Mesenchymal stem cell (in vitro differentiated cells and primary cell): ENCODE measurements around the gene SEMA3A.
A peak's percentile ranks its signal among the peaks of the same experiment; 100 is the strongest.

Source experiments
- DNase-seq: peaks from one replicate; pipeline ENCODE4 v3.0.0-alpha.2; 2013
- H2AFZ ChIP-seq: one replicate; pipeline ENCODE4 v1.6.1; 2013; ENCODE audit warnings: low read depth, mild to moderate bottlenecking, control low read depth, inconsistent platforms, low read length, moderate library complexity
- H2AK5ac ChIP-seq: 2 replicates; pipeline ENCODE4 v1.6.1; 2013; ENCODE audit warnings: low read length, moderate library complexity, mild to moderate bottlenecking, inconsistent platforms; ENCODE audit not compliant: severe bottlenecking
- H2BK120ac ChIP-seq: one replicate; pipeline ENCODE4 v1.6.1; 2013; ENCODE audit warnings: low read depth, mild to moderate bottlenecking, inconsistent platforms, low read length, moderate library complexity
- H2BK12ac ChIP-seq, 2 experiments: one replicate each; pipeline ENCODE4 v1.6.1; 2013; ENCODE audit warnings: inconsistent platforms in 2 of 2, low read length in 2 of 2, mild to moderate bottlenecking in 2 of 2, moderate library complexity in 2 of 2, control low read depth in 1 of 2
- H2BK15ac ChIP-seq: one replicate; pipeline ENCODE4 v1.6.1; 2013; ENCODE audit warnings: mild to moderate bottlenecking, low read depth, inconsistent platforms; ENCODE audit not compliant: poor library complexity, severe bottlenecking
- H2BK5ac ChIP-seq: 2 replicates; pipeline ENCODE4 v1.6.1; 2013; ENCODE audit warnings: low read depth, mild to moderate bottlenecking, low read length, control low read depth, inconsistent platforms; ENCODE audit not compliant: poor library complexity, severe bottlenecking
- H3K14ac ChIP-seq, 2 experiments: one replicate each; pipeline ENCODE4 v1.6.1; 2013; ENCODE audit warnings: inconsistent platforms in 2 of 2, low read length in 2 of 2, control low read depth in 1 of 2, mild to moderate bottlenecking in 1 of 2, moderate library complexity in 1 of 2
- H3K18ac ChIP-seq, 2 experiments: one replicate each; pipeline ENCODE4 v1.6.1; 2013; ENCODE audit warnings: inconsistent platforms in 2 of 2, low read length in 2 of 2, control low read depth in 1 of 2, low read depth in 1 of 2, mild to moderate bottlenecking in 1 of 2
- H3K23ac ChIP-seq, 2 experiments: one replicate each; pipeline ENCODE4 v1.6.1; 2013; ENCODE audit warnings: inconsistent platforms in 2 of 2, low read length in 2 of 2, mild to moderate bottlenecking in 2 of 2, moderate library complexity in 2 of 2, control low read depth in 1 of 2
- H3K27ac ChIP-seq: 2 replicates; pipeline ENCODE4 v1.5.1; 2013; ENCODE audit warnings: mild to moderate bottlenecking, moderate library complexity, low read length, control low read depth, inconsistent platforms; ENCODE audit not compliant: poor library complexity, severe bottlenecking
- H3K27me3 ChIP-seq, 2 experiments: 2 replicates each; pipeline versions ENCODE4 v1.6.1 to v1.7.0; 2013; ENCODE audit warnings: low read length in 2 of 2, mild to moderate bottlenecking in 2 of 2, moderate library complexity in 2 of 2, control low read depth in 1 of 2, inconsistent platforms in 1 of 2; ENCODE audit not compliant: control insufficient read depth in 1 of 2, insufficient read depth in 1 of 2
- H3K36me3 ChIP-seq, 2 experiments: 2 replicates each; pipeline versions ENCODE4 v1.6.1 to v1.7.0; 2013; ENCODE audit warnings: low read length in 2 of 2, control low read depth in 1 of 2, inconsistent platforms in 1 of 2, low read depth in 1 of 2, mild to moderate bottlenecking in 1 of 2; ENCODE audit not compliant: insufficient read depth in 2 of 2, control insufficient read depth in 1 of 2
- H3K4ac ChIP-seq, 2 experiments: one replicate each; pipeline ENCODE4 v1.6.1; 2013; ENCODE audit warnings: inconsistent platforms in 2 of 2, low read length in 2 of 2, mild to moderate bottlenecking in 2 of 2, moderate library complexity in 2 of 2, control low read depth in 1 of 2, low read depth in 1 of 2
- H3K4me1 ChIP-seq: 2 replicates; pipeline ENCODE4 v1.6.1; 2013; ENCODE audit warnings: low read depth, low read length, control low read depth; ENCODE audit not compliant: control insufficient read depth, insufficient read depth
- H3K4me2 ChIP-seq: 2 replicates; pipeline ENCODE4 v1.6.1; 2013; ENCODE audit warnings: low read length, mild to moderate bottlenecking, inconsistent platforms; ENCODE audit not compliant: poor library complexity, severe bottlenecking
- H3K4me3 ChIP-seq, 2 experiments: 2 replicates each; pipeline versions ENCODE4 v1.5.1 to v1.7.0; 2013; ENCODE audit warnings: low read length in 2 of 2, mild to moderate bottlenecking in 2 of 2, control low read depth in 1 of 2, low read depth in 1 of 2; ENCODE audit not compliant: insufficient read depth in 1 of 2
- H3K79me1 ChIP-seq: replicated peaks from 2 replicates; pipeline ENCODE4 v1.6.1; 2013; ENCODE audit warnings: mild to moderate bottlenecking, control low read depth, low read length, inconsistent platforms; ENCODE audit not compliant: poor library complexity, severe bottlenecking
- H3K9ac ChIP-seq: 2 replicates; pipeline ENCODE4 v1.7.0; 2013; ENCODE audit warnings: mild to moderate bottlenecking, low read length, moderate library complexity
- H3K9me3 ChIP-seq: 2 replicates; pipeline ENCODE4 v1.7.0; 2013; ENCODE audit warnings: mild to moderate bottlenecking, low read length; ENCODE audit not compliant: control insufficient read depth
- H4K8ac ChIP-seq: one replicate; pipeline ENCODE4 v1.6.1; 2013; ENCODE audit warnings: inconsistent platforms, mild to moderate bottlenecking, low read length, moderate library complexity
- H4K91ac ChIP-seq: one replicate; pipeline ENCODE4 v1.6.1; 2013; ENCODE audit warnings: mild to moderate bottlenecking, low read length, inconsistent platforms
- WGBS: methylation state at CpG from one replicate; pipeline ENCODE4 v1.1.7; 2013; ENCODE audit warnings: mixed read lengths; 5-methylcytosine and 5-hydroxymethylcytosine counted together

SEMA3A gene

DNA sequence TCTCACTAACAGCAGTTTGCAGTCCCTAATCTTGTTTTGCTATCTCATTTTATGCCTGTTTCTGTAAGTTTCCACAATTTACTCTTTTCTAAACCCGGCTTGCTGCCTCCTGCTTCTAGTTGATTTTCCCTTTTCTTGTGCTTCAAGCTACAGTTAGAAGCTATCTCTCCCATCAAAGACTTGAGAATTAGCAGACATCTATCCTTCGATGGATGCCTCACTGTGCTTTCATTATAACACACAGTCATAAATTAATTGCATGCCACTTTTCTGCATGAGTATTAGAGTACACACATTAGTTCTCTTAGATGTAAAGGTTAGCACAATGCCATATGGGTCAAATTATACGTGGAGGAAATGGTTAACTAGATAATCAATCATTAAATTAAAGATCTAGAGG lies 48.7 kb downstream of the SEMA3A start:
- peaks cover 7% of the 10 kb centered on the region for H3K79me1 ChIP-seq
- no peaks in the 10 kb centered on the region for H3K36me3 ChIP-seq
- no peak overlapping the region for H3K18ac ChIP-seq
- no peak overlapping the region for H3K27ac ChIP-seq
- no peak overlapping the region for H3K9ac ChIP-seq
- no peak overlapping the region for H2BK12ac ChIP-seq
- H2BK15ac ChIP-seq = no peak overlapping the region
- 5% methylated on average over 2 of the region's 3 CpGs for WGBS
- no peak overlapping the region for H2AFZ ChIP-seq
- H3K4me2 ChIP-seq = peak overlapping the region; percentile 0
- H3K4ac ChIP-seq = no peak overlapping the region
- H4K91ac ChIP-seq = no peak overlapping the region
- no peak overlapping the region for H3K23ac ChIP-seq
- no peak overlapping the region for H3K4me3 ChIP-seq
- H3K14ac ChIP-seq = no peak overlapping the region
- H3K9me3 ChIP-seq = no peaks in the 10 kb centered on the region
- no peak overlapping the region for H2BK120ac ChIP-seq
- peak; percentile 62 for DNase-seq
- no peak overlapping the region for H2BK5ac ChIP-seq
- H4K8ac ChIP-seq = no peak overlapping the region
- H3K4me1 ChIP-seq = no peaks in the 10 kb centered on the region
- H3K27me3 ChIP-seq = no peaks in the 10 kb centered on the region
- no peak overlapping the region for H2AK5ac ChIP-seq

DNA sequence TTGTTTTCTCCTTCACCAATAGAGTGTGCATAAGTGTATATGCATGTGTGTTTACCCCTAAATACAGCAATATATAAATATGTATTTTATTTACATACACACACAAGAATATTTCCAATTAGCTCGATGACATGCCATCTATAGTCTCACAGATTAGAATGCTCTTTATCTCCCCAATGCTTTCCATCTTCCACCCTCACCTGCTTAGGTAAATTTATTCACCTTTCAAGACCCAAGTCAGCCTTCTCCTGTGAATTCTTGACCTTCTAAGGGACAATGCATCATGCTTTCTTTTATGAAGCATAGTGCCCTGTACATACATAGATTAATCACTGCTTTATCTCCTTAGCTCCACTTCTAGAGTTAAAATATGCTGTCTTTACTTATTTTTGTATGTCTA lies 49.7 kb downstream of the SEMA3A start:
- Histone ChIP-seq H4K8ac (no peak overlapping the region), H3K27ac (no peak overlapping the region), H3K4me3 (no peak overlapping the region)

DNA sequence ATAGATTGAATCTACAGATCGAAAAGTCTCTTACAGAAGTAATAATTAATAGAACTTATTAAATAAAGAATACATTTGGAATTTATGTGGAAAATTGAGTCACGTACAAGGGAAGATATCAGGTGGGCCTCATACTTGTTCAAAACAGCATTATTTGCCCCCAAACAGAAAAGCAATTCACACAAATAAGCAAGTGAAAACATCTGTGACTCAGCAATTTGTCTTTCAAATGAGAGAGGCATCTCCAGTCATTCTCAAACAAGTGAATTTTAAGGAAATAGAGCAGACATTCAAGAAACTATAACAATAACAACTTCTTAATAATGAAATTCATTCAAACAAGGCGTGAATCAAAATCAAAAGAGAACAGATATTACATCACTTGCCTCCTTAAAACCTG lies 50.1 kb downstream of the SEMA3A start:
- Histone ChIP-seq H2BK5ac (no peak overlapping the region), H3K23ac (no peak overlapping the region), H2BK120ac (no peak overlapping the region), H3K27me3 (no peaks in the 10 kb centered on the region), H2BK15ac (no peak overlapping the region), H4K91ac (no peak overlapping the region), H3K9ac (no peak overlapping the region), H2AFZ (no peak overlapping the region), H2AK5ac (no peak overlapping the region), H3K14ac (no peak overlapping the region), H3K79me1 (peaks cover 7% of the 10 kb centered on the region), H3K4ac (no peak overlapping the region), H3K4me1 (no peaks in the 10 kb centered on the region), H3K18ac (no peak overlapping the region), H3K4me3 (no peak overlapping the region), H4K8ac (no peak overlapping the region), H3K27ac (no peak overlapping the region), H3K36me3 (no peaks in the 10 kb centered on the region), H2BK12ac (no peak overlapping the region), H3K9me3 (no peaks in the 10 kb centered on the region), H3K4me2 (no peak overlapping the region)
- WGBS = 23% methylated on average over 2 of the region's 3 CpGs
- peak; percentile 47 for DNase-seq

More for the DNA sequence above, 49.7 kb downstream of the SEMA3A start:
- peak overlapping the region in 1 of 2 experiments; percentile 40 for H3K4ac ChIP-seq
- H2AFZ ChIP-seq = no peak overlapping the region
- H3K18ac ChIP-seq = no peak overlapping the region
- H3K9me3 ChIP-seq = no peaks in the 10 kb centered on the region
- 47% methylated on average over 1 of the region's 1 CpG for WGBS
- H3K27me3 ChIP-seq = no peaks in the 10 kb centered on the region
- H3K14ac ChIP-seq = no peak overlapping the region
- DNase-seq = no peak
- no peak overlapping the region for H3K9ac ChIP-seq
- H3K36me3 ChIP-seq = no peaks in the 10 kb centered on the region
- H2BK12ac ChIP-seq = peak overlapping the region in 1 of 2 experiments; percentile 86
- H3K4me1 ChIP-seq = no peaks in the 10 kb centered on the region
- no peak overlapping the region for H4K91ac ChIP-seq
- no peak overlapping the region for H3K4me2 ChIP-seq
- no peak overlapping the region for H3K23ac ChIP-seq
- no peak overlapping the region for H2AK5ac ChIP-seq
- no peak overlapping the region for H2BK15ac ChIP-seq
- H2BK5ac ChIP-seq = no peak overlapping the region
- peaks cover 7% of the 10 kb centered on the region for H3K79me1 ChIP-seq
- H2BK120ac ChIP-seq = no peak overlapping the region

DNA sequence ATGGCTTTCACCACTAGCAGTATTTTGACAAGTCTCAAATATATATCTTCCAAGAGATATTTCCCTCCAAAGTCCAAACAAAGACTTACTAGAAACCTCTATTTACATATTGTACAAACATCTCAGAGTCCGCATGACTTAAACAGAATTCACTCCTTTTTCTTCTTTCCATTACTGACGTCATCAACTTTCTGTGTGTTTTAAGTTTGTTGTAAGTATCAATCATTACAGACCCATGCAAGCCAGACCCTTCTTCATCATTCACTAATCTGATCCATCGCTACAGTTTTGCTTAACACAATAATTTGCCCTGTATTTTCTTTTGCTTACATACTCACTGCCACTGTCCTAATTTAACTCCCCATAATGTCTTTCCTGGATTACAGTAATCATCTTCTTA lies 51.9 kb downstream of the SEMA3A start:
- Histone ChIP-seq H4K8ac (no peak overlapping the region), H2BK15ac (no peak overlapping the region), H3K4me1 (no peaks in the 10 kb centered on the region), H2BK5ac (no peak overlapping the region), H3K4ac (no peak overlapping the region), H3K18ac (no peak overlapping the region), H3K14ac (no peak overlapping the region), H3K36me3 (no peaks in the 10 kb centered on the region), H3K4me3 (no peak overlapping the region), H2BK12ac (no peak overlapping the region), H3K9me3 (no peaks in the 10 kb centered on the region), H2BK120ac (no peak overlapping the region), H3K23ac (no peak overlapping the region), H2AK5ac (no peak overlapping the region), H3K9ac (no peak overlapping the region), H3K27ac (no peak overlapping the region), H2AFZ (no peak overlapping the region), H3K4me2 (no peak overlapping the region), H3K27me3 (no peaks in the 10 kb centered on the region), H4K91ac (no peak overlapping the region), H3K79me1 (peaks cover 6% of the 10 kb centered on the region)
- peak; percentile 85 for DNase-seq
- 53% methylated on average over 3 of the region's 3 CpGs for WGBS
